Hepatocyte (in vitro differentiated cells): Measurements from ENCODE around the gene THAP7.

Source experiments
- EZH2 ChIP-seq: fragments of 200-600 bp; sonication (generic); IDR thresholded peaks from 2 replicates; pipeline ENCODE4 v1.6.1; 2016; ENCODE audit warnings: antibody characterized with exemption, mild to moderate bottlenecking, borderline replicate concordance
- TF ChIP-seq, protein P1 (sequence below): fragments of 200-600 bp; sonication (generic); IDR thresholded peaks from 2 replicates; pipeline ENCODE4 v1.5.1; 2016; ENCODE audit warnings: antibody characterized with exemption, mild to moderate bottlenecking; ENCODE audit not compliant: poor library complexity

DNA sequence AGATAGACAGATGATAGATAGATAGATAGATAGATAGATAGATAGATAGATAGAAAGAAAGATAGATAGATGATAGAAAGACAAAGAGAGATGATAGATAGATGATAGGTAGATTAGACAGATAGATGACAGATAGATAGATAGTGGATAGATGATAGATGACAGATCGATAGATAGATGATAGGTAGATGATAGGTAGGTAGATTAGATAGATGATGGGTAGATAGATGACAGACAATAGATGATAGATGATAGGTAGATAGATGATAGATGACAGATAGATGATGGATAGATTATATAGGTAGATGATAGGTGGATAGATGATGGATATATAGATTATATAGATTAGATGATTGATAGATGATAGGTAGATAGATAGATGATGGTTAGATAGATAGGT lies 15.6 kb downstream of the THAP7 start:
- TF ChIP-seq, protein P1, sequence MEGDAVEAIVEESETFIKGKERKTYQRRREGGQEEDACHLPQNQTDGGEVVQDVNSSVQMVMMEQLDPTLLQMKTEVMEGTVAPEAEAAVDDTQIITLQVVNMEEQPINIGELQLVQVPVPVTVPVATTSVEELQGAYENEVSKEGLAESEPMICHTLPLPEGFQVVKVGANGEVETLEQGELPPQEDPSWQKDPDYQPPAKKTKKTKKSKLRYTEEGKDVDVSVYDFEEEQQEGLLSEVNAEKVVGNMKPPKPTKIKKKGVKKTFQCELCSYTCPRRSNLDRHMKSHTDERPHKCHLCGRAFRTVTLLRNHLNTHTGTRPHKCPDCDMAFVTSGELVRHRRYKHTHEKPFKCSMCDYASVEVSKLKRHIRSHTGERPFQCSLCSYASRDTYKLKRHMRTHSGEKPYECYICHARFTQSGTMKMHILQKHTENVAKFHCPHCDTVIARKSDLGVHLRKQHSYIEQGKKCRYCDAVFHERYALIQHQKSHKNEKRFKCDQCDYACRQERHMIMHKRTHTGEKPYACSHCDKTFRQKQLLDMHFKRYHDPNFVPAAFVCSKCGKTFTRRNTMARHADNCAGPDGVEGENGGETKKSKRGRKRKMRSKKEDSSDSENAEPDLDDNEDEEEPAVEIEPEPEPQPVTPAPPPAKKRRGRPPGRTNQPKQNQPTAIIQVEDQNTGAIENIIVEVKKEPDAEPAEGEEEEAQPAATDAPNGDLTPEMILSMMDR = no peak
- TF ChIP-seq EZH2 = no peak
